Umbilical cord (tissue), 2 donors: ENCODE measurements around the gene CD7. TPM values are rescaled to one million over a fixed set of nuclear protein-coding genes. Genes with fewer than 3 reads are reported as not detected.
"Not testable (repeated sequence)": the region's sequence is repeated elsewhere in the genome, so short reads cannot be mapped to it uniquely, and the experiment has no call there.

ENCODE experiments used
- DNase-seq: peaks from one replicate; pipeline ENCODE4 v3.0.0-alpha.2; 2015; ENCODE audit warnings: low spot score
- total RNA-seq: library from RNA; depleted of rRNA; stranded (reverse); fragments of >200 nt; gene quantifications from one replicate; pipeline ENCODE4 v1.2.3, GENCODE V29; 2014; ENCODE audit warnings: low replicate concordance; ENCODE audit not compliant: insufficient read depth

Gene CD7
- total RNA-seq: 2.9 TPM

GRCh38 chr17:82317394-82318168, at the start of gene CD7:
TSS of gene CD7 (minus strand) at chr17:82317608. CDS start at chr17:82317495, 113 bp downstream.
- DNase-seq: no peak

GRCh38 chr17:82366749-82367148, 49.3 kb upstream of the CD7 start:
- DNase-seq: no peak

- no peak for DNase-seq
These were observed 48.3 kb upstream of the CD7 start for GRCh38 chr17:82365606-82366295.

DNA sequence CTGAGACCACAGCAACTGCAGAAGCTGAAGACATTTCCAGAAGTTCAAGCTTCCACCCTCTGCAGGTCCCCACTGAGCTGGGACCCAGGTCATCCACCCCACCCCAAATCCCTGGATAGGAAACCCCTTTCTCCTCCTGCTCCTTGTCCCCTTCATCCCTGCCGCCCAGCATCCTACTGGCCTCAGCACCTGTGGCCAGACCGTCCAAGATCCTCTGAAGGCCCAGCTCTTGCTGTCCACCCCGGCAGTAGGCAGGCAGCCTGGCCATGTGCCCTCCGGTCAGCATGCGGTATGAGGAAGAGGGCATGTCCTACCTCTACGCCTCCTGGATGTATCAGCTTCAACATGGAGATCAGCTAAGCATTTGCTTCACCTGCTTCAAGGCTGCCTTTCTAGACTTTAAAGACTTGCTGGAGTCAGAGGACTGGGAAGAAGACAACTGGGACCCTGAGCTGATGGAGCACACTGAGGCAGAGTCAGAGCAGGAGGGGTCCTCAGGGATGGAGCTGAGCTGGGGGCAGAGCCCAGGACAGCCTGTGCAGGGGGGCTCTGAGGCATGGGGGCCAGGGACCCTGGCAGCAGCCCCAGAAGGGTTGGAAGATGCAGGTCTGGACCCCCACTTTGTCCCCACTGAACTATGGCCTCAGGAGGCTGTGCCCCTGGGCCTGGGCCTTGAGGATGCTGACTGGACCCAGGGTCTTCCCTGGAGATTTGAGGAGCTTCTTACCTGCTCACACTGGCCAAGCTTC, 44.7 kb upstream of the CD7 start:
- no peak for DNase-seq

DNA sequence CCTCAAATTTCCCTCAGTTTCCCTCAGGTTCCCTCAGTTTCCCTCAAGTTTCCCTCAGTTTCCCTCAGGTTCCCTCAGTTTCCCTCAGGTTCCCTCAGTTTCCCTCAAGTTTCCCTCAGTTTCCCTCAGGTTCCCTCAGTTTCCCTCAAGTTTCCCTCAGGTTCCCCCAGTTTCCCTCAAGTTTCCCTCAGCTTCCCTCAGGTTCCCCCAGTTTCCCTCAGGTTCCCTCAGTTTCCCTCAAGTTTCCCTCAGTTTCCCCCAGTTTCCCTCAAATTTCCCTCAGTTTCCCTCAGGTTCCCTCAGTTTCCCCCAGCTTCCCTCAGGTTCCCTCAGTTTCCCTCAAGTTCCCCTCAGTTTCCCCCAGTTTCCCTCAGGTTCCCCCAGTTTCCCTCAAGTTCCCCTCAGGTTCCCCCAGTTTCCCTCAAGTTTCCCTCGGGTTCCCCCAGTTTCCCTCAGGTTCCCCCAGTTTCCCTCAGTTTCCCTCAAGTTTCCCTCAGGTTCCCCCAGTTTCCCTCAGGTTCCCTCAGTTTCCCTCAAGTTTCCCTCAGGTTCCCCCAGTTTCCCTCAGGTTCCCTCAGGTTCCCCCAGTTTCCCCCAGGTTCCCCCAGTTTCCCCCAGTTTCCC, 42.2 kb upstream of the CD7 start:
- DNase-seq: not testable (repeated sequence)

DNA sequence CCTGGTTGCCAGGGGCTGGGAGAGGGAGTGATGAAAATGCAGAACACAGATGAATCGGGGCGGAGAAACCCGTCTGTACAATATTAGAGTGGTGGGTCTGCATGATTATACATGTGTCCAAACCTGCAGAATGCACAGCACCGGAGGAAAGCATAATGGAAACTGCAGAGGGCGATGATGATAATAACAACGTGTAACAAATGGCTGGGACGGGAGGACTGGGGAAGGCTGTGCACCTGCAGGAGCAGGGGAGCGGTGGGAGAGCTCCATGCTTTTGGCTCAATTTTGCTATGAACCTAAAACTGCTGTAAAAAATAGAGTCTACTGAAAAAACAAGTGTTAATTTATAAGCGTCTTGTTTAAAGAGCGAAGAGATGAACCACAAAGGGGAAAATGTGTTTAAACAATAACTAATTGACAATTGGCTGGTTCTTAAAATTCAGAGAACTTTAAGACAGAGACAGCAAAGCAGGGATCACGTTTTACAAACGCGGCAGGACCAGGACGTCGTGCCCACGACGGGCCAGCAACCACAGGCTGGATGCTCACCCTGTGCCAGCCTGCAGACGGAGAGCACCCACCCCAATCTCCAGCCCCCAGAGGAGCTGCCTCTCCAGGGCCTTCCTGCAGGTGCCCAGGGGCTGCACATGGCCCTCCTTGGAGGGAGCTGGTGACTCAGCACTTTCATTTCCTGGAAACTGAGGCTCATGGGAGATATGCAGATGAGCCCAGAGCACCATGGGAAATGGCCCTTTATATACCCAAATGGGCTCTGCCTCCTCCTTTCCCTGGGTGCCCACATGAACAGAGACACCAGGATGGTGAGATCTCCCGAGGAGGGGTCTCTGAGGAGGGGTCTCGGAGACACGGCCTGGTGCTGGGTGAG, 41.3 kb upstream of the CD7 start, which contains the start of gene TEX19:
TEX19 (plus strand) TSS at position 783 of the 886 bp plus-strand sequence. CDS start 2,904 bp downstream, outside the sequence.
- no peak for DNase-seq

DNA sequence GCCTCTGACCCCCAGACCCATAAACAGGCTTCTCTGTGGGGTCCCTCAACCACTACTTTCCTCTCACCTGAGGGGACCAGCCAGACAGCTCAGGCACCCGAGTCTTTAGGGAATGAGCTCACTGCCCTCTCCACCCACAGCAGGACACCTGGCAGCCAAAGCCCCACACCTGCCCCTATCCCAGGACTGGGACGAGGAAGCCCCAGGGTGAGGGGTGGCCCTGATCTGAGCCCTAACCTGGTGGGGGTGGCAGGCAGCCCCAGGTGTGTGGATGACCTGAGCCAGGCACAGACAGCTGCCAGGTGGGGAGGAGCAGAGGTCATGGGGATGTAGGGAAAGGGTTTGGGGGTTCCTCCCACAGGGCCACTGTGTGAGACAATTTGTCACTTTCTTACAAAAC, 40.0 kb upstream of the CD7 start:
- DNase-seq: no peak

DNA sequence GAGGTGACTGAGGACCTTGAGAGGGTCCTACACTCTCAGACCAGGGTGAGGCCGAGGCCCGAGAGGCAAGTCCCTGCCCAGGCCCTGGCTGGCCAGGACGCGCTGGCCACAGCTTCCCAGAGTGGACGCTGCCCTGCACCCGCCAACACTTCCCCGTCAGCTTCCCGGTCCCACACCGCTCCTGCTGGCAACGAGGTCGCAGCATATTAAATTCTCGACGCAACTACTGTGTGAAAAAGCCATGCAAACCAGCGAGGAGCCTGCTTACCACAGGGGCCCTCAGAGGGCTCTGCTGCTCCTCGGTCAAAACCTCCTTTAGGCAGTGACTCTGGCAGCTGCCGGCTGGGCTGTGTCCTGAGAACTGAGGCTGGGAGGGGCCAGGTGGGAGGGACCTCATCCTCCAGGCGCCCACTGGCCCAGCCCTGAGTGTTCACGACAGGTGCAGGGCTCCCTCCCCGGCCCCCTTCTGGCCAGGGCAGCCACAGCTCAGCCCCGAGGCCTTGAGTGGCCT, 39.5 kb upstream of the CD7 start:
- no peak for DNase-seq

DNA sequence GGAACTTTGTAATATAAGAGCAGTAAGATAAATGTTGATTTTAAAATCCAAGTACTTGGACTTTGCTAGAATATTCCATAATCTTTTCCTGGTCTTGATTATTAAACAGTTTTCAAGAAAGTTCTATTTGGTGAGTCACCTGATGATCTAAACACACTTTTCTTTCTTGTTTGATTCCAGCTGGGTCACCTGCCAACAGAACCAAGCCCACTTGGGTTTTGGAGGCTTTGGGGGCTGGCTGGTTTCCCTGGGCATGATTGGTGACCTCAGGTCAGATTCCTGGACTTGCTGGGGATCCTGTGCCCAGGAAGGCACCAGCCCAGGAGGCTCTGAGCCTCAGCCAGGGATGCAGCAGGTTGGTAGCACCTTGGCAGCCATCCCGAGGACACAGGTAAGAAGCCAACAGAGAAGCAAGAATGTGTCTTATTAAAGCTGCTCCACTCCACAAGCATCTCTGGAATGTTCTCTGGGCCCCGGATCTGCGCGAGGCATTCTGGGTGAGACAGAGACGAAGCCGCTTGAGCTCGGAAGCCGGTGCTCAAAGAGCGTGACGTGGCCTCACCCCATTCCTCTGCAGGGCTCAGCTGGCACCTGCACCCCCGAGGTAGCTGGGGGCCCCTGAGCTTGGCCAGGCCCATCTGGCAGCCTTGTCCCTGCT, 38.5 kb upstream of the CD7 start:
- peak; percentile 71 for DNase-seq

DNA sequence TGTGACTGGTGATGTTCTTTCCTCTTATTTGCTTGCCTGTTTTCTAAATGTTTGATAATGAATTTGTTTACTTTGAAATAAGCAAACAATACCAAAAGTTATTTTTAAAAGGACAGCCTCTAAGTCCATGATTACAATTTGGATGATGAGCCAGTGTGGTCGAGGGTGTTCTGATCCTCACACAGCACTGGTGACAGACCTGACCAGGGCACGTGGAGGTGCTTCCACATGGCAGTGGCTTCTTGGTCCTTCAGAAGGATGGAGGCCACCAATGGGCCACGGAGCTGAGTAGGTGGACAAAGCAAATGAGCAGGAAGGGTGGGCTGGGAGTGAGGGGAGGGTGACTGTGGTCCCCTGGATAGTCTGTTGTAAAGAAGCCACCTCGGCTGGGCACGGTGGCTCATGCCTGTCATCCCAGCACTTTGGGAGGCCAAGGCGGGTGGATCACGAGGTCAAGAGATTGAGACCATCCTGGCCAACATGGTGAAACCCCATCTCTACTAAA, 37.4 kb upstream of the CD7 start:
- DNase-seq: no peak

GRCh38 chr17:82353484-82353883, 36.1 kb upstream of the CD7 start:
- no peak for DNase-seq

DNA sequence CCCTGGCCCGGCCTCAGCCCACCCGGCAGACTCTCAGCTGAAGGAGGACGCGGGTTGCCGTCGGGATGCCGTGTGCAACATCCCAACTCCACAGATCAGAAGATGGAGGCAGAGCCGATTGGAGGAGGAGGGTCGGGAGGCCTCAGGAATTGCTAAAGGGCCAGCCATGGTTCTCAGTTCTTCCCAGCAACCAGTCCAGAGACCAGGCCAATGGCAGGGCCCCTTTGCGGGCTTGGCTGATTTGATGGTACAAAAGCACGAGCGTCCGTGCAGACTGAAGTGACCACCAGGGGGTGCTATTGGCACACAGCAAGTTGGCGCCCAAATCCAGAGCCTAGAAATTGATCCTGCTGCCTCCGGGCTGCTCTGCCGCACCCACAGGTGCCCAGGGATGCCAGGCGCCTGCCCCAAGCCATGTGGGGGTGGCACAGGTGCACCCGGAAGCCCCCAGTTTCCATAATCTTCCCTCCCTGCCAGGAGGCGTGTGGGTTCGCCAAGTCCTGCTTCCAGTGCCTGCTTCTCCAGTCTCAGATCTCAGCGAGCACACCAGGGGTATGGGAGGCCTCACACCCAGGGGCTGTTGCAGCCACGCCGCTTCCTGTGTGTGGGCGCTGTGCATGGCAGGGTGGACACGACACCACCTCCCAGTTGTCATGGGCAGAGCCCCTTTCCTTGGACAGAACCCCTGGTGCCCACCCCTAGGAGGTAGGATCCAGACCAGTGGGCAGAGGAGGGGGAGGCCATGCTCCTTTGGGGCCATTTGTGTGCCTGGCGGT, 34.5 kb upstream of the CD7 start:
- peak; percentile 86 for DNase-seq

GRCh38 chr17:82351254-82351712, 33.9 kb upstream of the CD7 start:
- DNase-seq: no peak

- DNase-seq: no peak
These were observed 33.0 kb upstream of the CD7 start for GRCh38 chr17:82350182-82351030.

DNA sequence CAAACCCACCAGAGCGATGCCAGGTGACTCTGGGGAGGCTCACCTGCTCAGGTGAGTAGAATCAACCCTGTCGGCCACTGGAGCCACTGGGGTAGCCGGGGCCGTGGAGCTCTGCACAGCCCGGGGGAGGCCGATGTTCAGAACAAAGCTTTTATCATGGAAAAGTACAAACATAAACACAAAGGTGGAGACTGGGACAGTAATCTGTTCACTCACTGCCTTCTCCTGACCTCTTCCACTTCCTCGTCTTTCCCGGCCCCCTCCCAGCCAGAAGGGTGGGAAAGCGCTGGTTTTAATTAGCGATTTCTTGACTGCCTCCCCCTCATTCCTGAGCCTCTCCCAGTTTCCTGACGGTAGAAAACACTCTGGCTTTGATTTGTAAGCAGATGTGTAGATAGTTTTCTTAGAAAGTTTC, 31.9 kb upstream of the CD7 start:
- DNase-seq: no peak

- DNase-seq: no peak
These were observed 31.5 kb upstream of the CD7 start for GRCh38 chr17:82348866-82349265.

GRCh38 chr17:82348434-82348833, 31.0 kb upstream of the CD7 start:
- DNase-seq: no peak

DNA sequence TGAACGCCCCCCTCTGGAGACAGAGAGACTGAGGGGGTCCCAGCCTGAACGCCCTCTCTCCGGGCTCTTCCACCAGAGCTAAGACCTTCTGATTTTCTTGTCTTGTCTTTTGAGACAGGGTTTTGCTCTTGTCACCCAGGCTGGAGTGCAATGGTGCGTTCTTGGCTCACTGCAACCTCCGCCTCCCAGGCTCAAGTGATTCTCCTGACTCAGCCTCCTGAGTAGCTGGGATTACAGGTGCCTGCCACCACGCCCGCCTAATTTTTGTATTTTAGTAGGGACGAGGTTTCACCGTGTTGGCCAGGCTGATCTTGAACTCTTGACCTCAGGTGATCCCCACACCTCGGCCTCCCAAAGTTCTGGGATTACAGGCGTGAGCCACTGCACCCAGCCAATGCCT, 30.6 kb upstream of the CD7 start:
- not testable (repeated sequence) for DNase-seq
